Loucy (cell line): Measurements from ENCODE around the gene DNAJC30.

Experiments
- H2AFZ ChIP-seq: fragments of 200-600 bp; sonication (generic); 2 replicates; pipeline ENCODE4 v1.6.0; 2016; ENCODE audit warnings: antibody characterized with exemption, mild to moderate bottlenecking, low read length, moderate library complexity
- H3F3A ChIP-seq: fragments of 200-600 bp; 2 replicates; pipeline ENCODE4 v1.6.0; 2016; ENCODE audit warnings: antibody characterized with exemption, low read depth, mild to moderate bottlenecking
- H3K27me3 ChIP-seq: fragments of 200-600 bp; sonication (generic); 2 replicates; pipeline ENCODE4 v1.6.1; 2014; ENCODE audit warnings: low read length, mild to moderate bottlenecking; ENCODE audit not compliant: insufficient read depth, poor library complexity, severe bottlenecking
- H3K36me3 ChIP-seq: fragments of 200-600 bp; sonication (generic); 2 replicates; pipeline ENCODE4 v1.6.1; 2016; ENCODE audit warnings: low read length; ENCODE audit not compliant: insufficient read depth
- H3K4me1 ChIP-seq: fragments of 200-600 bp; sonication (generic); 2 replicates; pipeline ENCODE4 v1.5.1; 2014; ENCODE audit warnings: low read length, mild to moderate bottlenecking; ENCODE audit not compliant: insufficient read depth, poor library complexity, severe bottlenecking
- H3K4me2 ChIP-seq: fragments of 200-600 bp; sonication (generic); 2 replicates; pipeline ENCODE4 v1.6.0; 2014; ENCODE audit warnings: antibody characterized with exemption, low read length, low read depth, mild to moderate bottlenecking; ENCODE audit not compliant: poor library complexity, severe bottlenecking
- H3K4me3 ChIP-seq: fragments of 200-600 bp; sonication (generic); 2 replicates; pipeline ENCODE4 v1.5.1; 2014; ENCODE audit warnings: low read length, mild to moderate bottlenecking, mixed read lengths; ENCODE audit not compliant: poor library complexity, severe bottlenecking
- H3K79me2 ChIP-seq: fragments of 200-600 bp; sonication (generic); 2 replicates; pipeline ENCODE4 v1.6.1; 2014; ENCODE audit warnings: low read length; ENCODE audit not compliant: insufficient read depth
- H3K9ac ChIP-seq: fragments of 200-600 bp; sonication (generic); 2 replicates; pipeline ENCODE4 v1.6.0; 2014; ENCODE audit warnings: mild to moderate bottlenecking, low read depth, low read length, moderate library complexity; ENCODE audit not compliant: poor library complexity, severe bottlenecking
- H3K9me2 ChIP-seq: fragments of 200-600 bp; sonication (generic); replicated peaks from 2 replicates; pipeline ENCODE4 v1.6.1; 2016; ENCODE audit warnings: low read depth, low read length, mixed read lengths
- H3K9me3 ChIP-seq: fragments of 200-600 bp; sonication (generic); 2 replicates; pipeline ENCODE4 v1.6.1; 2014; ENCODE audit warnings: mild to moderate bottlenecking, antibody characterized with exemption, low read length, low read depth; ENCODE audit not compliant: insufficient read depth
- H4K20me1 ChIP-seq: fragments of 200-600 bp; sonication (generic); 2 replicates; pipeline ENCODE4 v1.6.0; 2014; ENCODE audit warnings: antibody characterized with exemption, low read length, mild to moderate bottlenecking; ENCODE audit not compliant: insufficient read depth, poor library complexity, severe bottlenecking
- CTCF ChIP-seq: fragments of 200-600 bp; sonication (generic); conservative IDR thresholded peaks from 2 replicates; pipeline ENCODE4 v1.5.1; 2014; ENCODE audit warnings: mild to moderate bottlenecking, antibody characterized with exemption, low read length
- EZH2phosphoT487 ChIP-seq: fragments of 200-600 bp; IDR thresholded peaks from 2 replicates; pipeline ENCODE4 v1.6.1; 2018; ENCODE audit warnings: antibody characterized with exemption, mild to moderate bottlenecking, moderate library complexity, borderline replicate concordance

DNAJC30 gene

GRCh38 chr7:73728551-73728950 is 45.3 kb upstream of the DNAJC30 start:
- no peaks in the 10 kb centered on the region for H3F3A ChIP-seq
- H4K20me1 ChIP-seq: no peaks in the 10 kb centered on the region
- H3K4me1 ChIP-seq: no peaks in the 10 kb centered on the region
- no peak overlapping the region for H3K9ac ChIP-seq
- H3K79me2 ChIP-seq: no peaks in the 10 kb centered on the region
- no peaks in the 10 kb centered on the region for H3K27me3 ChIP-seq
- no peaks in the 10 kb centered on the region for H3K9me3 ChIP-seq
- H3K9me2 ChIP-seq: no peaks in the 10 kb centered on the region
- no peaks in the 10 kb centered on the region for H3K36me3 ChIP-seq
- H3K4me2 ChIP-seq: no peak overlapping the region
- no peak for TF ChIP-seq CTCF
- no peak for TF ChIP-seq EZH2phosphoT487
- no peak overlapping the region for H2AFZ ChIP-seq
- no peak overlapping the region for H3K4me3 ChIP-seq

GRCh38 chr7:73727952-73728351 is 44.7 kb upstream of the DNAJC30 start:
- Histone ChIP-seq H3K4me3 (no peak overlapping the region), H3F3A (no peaks in the 10 kb centered on the region), H3K79me2 (no peaks in the 10 kb centered on the region), H2AFZ (no peak overlapping the region), H4K20me1 (no peaks in the 10 kb centered on the region), H3K27me3 (no peaks in the 10 kb centered on the region), H3K4me1 (no peaks in the 10 kb centered on the region), H3K4me2 (no peak overlapping the region), H3K36me3 (no peaks in the 10 kb centered on the region), H3K9ac (no peak overlapping the region), H3K9me3 (no peaks in the 10 kb centered on the region), H3K9me2 (no peaks in the 10 kb centered on the region)
- TF ChIP-seq CTCF (no peak), EZH2phosphoT487 (no peak)

GRCh38 chr7:73726083-73726466 is 42.8 kb upstream of the DNAJC30 start:
- H3K4me2 ChIP-seq: no peak overlapping the region
- H3K9me3 ChIP-seq: no peaks in the 10 kb centered on the region
- no peaks in the 10 kb centered on the region for H3K36me3 ChIP-seq
- no peaks in the 10 kb centered on the region for H3K4me1 ChIP-seq
- peaks cover 14% of the 10 kb centered on the region for H3K27me3 ChIP-seq
- no peaks in the 10 kb centered on the region for H3F3A ChIP-seq
- no peaks in the 10 kb centered on the region for H4K20me1 ChIP-seq
- H2AFZ ChIP-seq: no peak overlapping the region
- TF ChIP-seq CTCF (no peak), EZH2phosphoT487 (no peak)
- no peaks in the 10 kb centered on the region for H3K79me2 ChIP-seq
- H3K9ac ChIP-seq: no peak overlapping the region
- H3K4me3 ChIP-seq: no peak overlapping the region
- H3K9me2 ChIP-seq: no peaks in the 10 kb centered on the region
